HEK293 (cell line): ENCODE measurements around the gene ZBBX.

Experiments used
- CTCF ChIA-PET: fragments of 350-600 bp; formaldehyde crosslinking; extraction: SDS; loops from one replicate; lab custom pipeline; 2021; ENCODE audit warnings: antibody characterized with exemption; lab: Yijun Ruan, JAX
- POLR2A ChIA-PET: fragments of 300-600 bp; formaldehyde crosslinking; extraction: SDS; loops from one replicate; lab custom pipeline; 2020; ENCODE audit warnings: antibody characterized with exemption, inconsistent platforms; lab: Yijun Ruan, JAX
- H3K27ac ChIP-seq: fragments of 200-500 bp; sonication (Bioruptor generic); 2 replicates; pipeline ENCODE4 v1.5.1; 2014; ENCODE audit warnings: low read depth, low read length, control low read depth, inconsistent platforms; ENCODE audit errors: extremely low read depth
- H3K36me3 ChIP-seq, 2 experiments: fragments of 200-500 bp in 1 of 2; sonication (Bioruptor generic) in 1 of 2; 1 replicate in 1 of 2; 2 replicates in 1 of 2; pipeline ENCODE4 v1.5.1; 2014 to 2017; ENCODE audit warnings: inconsistent platforms in 2 of 2, low read length in 2 of 2; ENCODE audit not compliant: control insufficient read depth in 2 of 2, insufficient read depth in 1 of 2
- H3K4me1 ChIP-seq: fragments of 200-500 bp; sonication (Bioruptor generic); 2 replicates; pipeline ENCODE4 v1.5.1; 2014; ENCODE audit warnings: mild to moderate bottlenecking, low read length, inconsistent platforms; ENCODE audit not compliant: control insufficient read depth, insufficient read depth
- H3K4me3 ChIP-seq: 2 replicates; pipeline ENCODE4 v1.5.1; 2011; ENCODE audit warnings: low read depth, mild to moderate bottlenecking, control low read depth, low read length, moderate library complexity
- H3K9me3 ChIP-seq: fragments of 200-500 bp; sonication (Bioruptor generic); 2 replicates; pipeline ENCODE4 v1.5.1; 2014; ENCODE audit warnings: low read depth, low read length, inconsistent platforms; ENCODE audit not compliant: control insufficient read depth, insufficient read depth
- GLI4 ChIP-seq: fragments of 450-650 bp; formaldehyde crosslinking; IDR thresholded peaks from 2 replicates; pipeline ENCODE4 v1.5.1; 2016; ENCODE audit warnings: missing biosample characterization, missing genetic modification characterization
- GLIS2 ChIP-seq: fragments of 450-650 bp; formaldehyde crosslinking; IDR thresholded peaks from 2 replicates; pipeline ENCODE4 v1.5.1; 2016; ENCODE audit warnings: missing biosample characterization, missing genetic modification characterization
- HIC1 ChIP-seq: fragments of 450-650 bp; formaldehyde crosslinking; IDR thresholded peaks from 2 replicates; pipeline ENCODE4 v1.5.1; 2016; ENCODE audit warnings: missing biosample characterization, missing genetic modification characterization
- MEIS1 ChIP-seq: sonication (generic); formaldehyde crosslinking; IDR thresholded peaks from 2 replicates; pipeline ENCODE4 v1.8.1; 2022; ENCODE audit warnings: missing genetic modification reagents, mild to moderate bottlenecking, borderline replicate concordance
- PRDM10 ChIP-seq: fragments of 450-650 bp; formaldehyde crosslinking; IDR thresholded peaks from 2 replicates; pipeline ENCODE4 v1.5.1; 2016; ENCODE audit warnings: missing biosample characterization, missing genetic modification characterization
- PRDM6 ChIP-seq: fragments of 450-650 bp; formaldehyde crosslinking; IDR thresholded peaks from 2 replicates; pipeline ENCODE4 v1.5.1; 2017; ENCODE audit warnings: missing biosample characterization, missing genetic modification characterization
- SETDB1 ChIP-seq: IDR thresholded peaks from one replicate; pipeline ENCODE4 v1.6.1; 2017; ENCODE audit warnings: mild to moderate bottlenecking, low read length, moderate library complexity, mixed read lengths; ENCODE audit not compliant: insufficient read length
- ZBTB11 ChIP-seq: fragments of 450-650 bp; formaldehyde crosslinking; conservative IDR thresholded peaks from 2 replicates; pipeline ENCODE4 v1.5.1; 2016; ENCODE audit warnings: low read depth, missing biosample characterization, missing genetic modification characterization
- ZNF2 ChIP-seq: fragments of 450-650 bp; formaldehyde crosslinking; IDR thresholded peaks from 2 replicates; pipeline ENCODE4 v1.5.1; 2016; ENCODE audit warnings: missing biosample characterization, missing genetic modification characterization
- ZNF354C ChIP-seq: fragments of 450-650 bp; formaldehyde crosslinking; IDR thresholded peaks from 2 replicates; pipeline ENCODE4 v1.5.1; 2016; ENCODE audit warnings: missing biosample characterization, missing genetic modification characterization, low read depth, borderline replicate concordance
- ZNF362 ChIP-seq: fragments of 450-650 bp; formaldehyde crosslinking; IDR thresholded peaks from 2 replicates; pipeline ENCODE4 v1.5.1; 2016; ENCODE audit warnings: missing biosample characterization, missing genetic modification characterization
- ZNF416 ChIP-seq: fragments of 450-650 bp; formaldehyde crosslinking; IDR thresholded peaks from 2 replicates; pipeline ENCODE4 v1.5.1; 2016; ENCODE audit warnings: missing biosample characterization, missing genetic modification characterization
- ZNF555 ChIP-seq: fragments of 450-650 bp; formaldehyde crosslinking; conservative IDR thresholded peaks from 2 replicates; pipeline ENCODE4 v1.5.1; 2017; ENCODE audit warnings: missing biosample characterization, mild to moderate bottlenecking, missing genetic modification characterization, inconsistent platforms
- ZNF558 ChIP-seq: fragments of 450-650 bp; formaldehyde crosslinking; IDR thresholded peaks from 2 replicates; pipeline ENCODE4 v1.5.1; 2016; ENCODE audit warnings: missing biosample characterization, missing genetic modification characterization
- ZNF561 ChIP-seq: fragments of 450-650 bp; IDR thresholded peaks from 2 replicates; pipeline ENCODE4 v1.5.1; 2018; ENCODE audit warnings: missing biosample characterization, missing genetic modification characterization, borderline replicate concordance
- ZNF571 ChIP-seq: fragments of 450-650 bp; formaldehyde crosslinking; IDR thresholded peaks from 2 replicates; pipeline ENCODE4 v1.5.0; 2017; ENCODE audit warnings: missing biosample characterization, missing genetic modification characterization
- ZNF585B ChIP-seq: fragments of 450-650 bp; formaldehyde crosslinking; IDR thresholded peaks from 2 replicates; pipeline ENCODE4 v1.5.1; 2016; ENCODE audit warnings: missing biosample characterization, missing genetic modification characterization
- ZNF596 ChIP-seq: fragments of 450-650 bp; IDR thresholded peaks from 2 replicates; pipeline ENCODE4 v1.5.0; 2018; ENCODE audit warnings: missing biosample characterization, mild to moderate bottlenecking, missing genetic modification characterization, moderate library complexity
- ZNF621 ChIP-seq: fragments of 450-650 bp; formaldehyde crosslinking; IDR thresholded peaks from 2 replicates; pipeline ENCODE4 v1.5.1; 2017; ENCODE audit warnings: missing biosample characterization, missing genetic modification characterization
- ZNF623 ChIP-seq: fragments of 450-650 bp; formaldehyde crosslinking; IDR thresholded peaks from 2 replicates; pipeline ENCODE4 v1.5.1; 2016; ENCODE audit warnings: missing biosample characterization, missing genetic modification characterization
- ZNF624 ChIP-seq: fragments of 450-650 bp; formaldehyde crosslinking; IDR thresholded peaks from 2 replicates; pipeline ENCODE4 v1.5.1; 2017; ENCODE audit warnings: missing biosample characterization, missing genetic modification characterization
- ZNF629 ChIP-seq: fragments of 450-650 bp; formaldehyde crosslinking; IDR thresholded peaks from 2 replicates; pipeline ENCODE4 v1.5.1; 2017; ENCODE audit warnings: missing biosample characterization, missing genetic modification characterization
- ZNF670 ChIP-seq: fragments of 450-650 bp; formaldehyde crosslinking; IDR thresholded peaks from 2 replicates; pipeline ENCODE4 v1.5.1; 2016; ENCODE audit warnings: missing biosample characterization, missing genetic modification characterization, low read depth
- ZNF76 ChIP-seq: fragments of 450-650 bp; formaldehyde crosslinking; IDR thresholded peaks from 2 replicates; pipeline ENCODE4; 2016; ENCODE audit warnings: low read depth, missing biosample characterization, missing genetic modification characterization, borderline replicate concordance
- ZXDB ChIP-seq: fragments of 450-650 bp; formaldehyde crosslinking; IDR thresholded peaks from 2 replicates; pipeline ENCODE4 v1.5.1; 2016; ENCODE audit warnings: missing biosample characterization, missing genetic modification characterization

Gene ZBBX

GRCh38 chr3:167375478-167375877, 4.6 kb downstream of the ZBBX start:
- TF ChIP-seq ZNF623 (tag by site-specific recombination) (no peak), ZNF558 (tag by site-specific recombination) (no peak), ZNF561 (no peak), ZNF629 (tag by site-specific recombination) (no peak), ZNF621 (tag by site-specific recombination) (no peak), PRDM6 (tag by site-specific recombination) (no peak), ZXDB (tag by site-specific recombination) (no peak), SETDB1 (no peak), ZNF362 (tag by site-specific recombination) (no peak), ZNF76 (no peak), GLIS2 (tag by site-specific recombination) (no peak), PRDM10 (tag by site-specific recombination) (no peak), ZNF624 (tag by site-specific recombination) (no peak), ZNF555 (tag by site-specific recombination) (no peak), HIC1 (tag by site-specific recombination) (no peak)
- Histone ChIP-seq H3K27ac (no peak overlapping the region), H3K4me3 (no peak overlapping the region), H3K36me3 (no peaks in the 10 kb centered on the region), H3K4me1 (no peaks in the 10 kb centered on the region), H3K9me3 (no peaks in the 10 kb centered on the region)
- ChIA-PET CTCF (no interaction called here), POLR2A (no interaction called here)

- POLR2A ChIA-PET, result no interaction called here
- no peak overlapping the region for H3K27ac ChIP-seq
- CTCF ChIA-PET, result interaction anchor here (0.7 kb wide), 2 partner anchors 8 to 874 kb away, joined by 5 read pairs; partner anchors contain the start of gene ZBBX
- TF ChIP-seq ZNF571 (tag by site-specific recombination), result no peak
- TF ChIP-seq ZNF561, result no peak
- TF ChIP-seq ZBTB11 (tag by site-specific recombination), result no peak
- no peak for TF ChIP-seq ZNF670
- TF ChIP-seq MEIS1, result no peak
- TF ChIP-seq ZNF596 (tag by site-specific recombination), result no peak
- no peak for TF ChIP-seq ZNF585B (tag by site-specific recombination)
- TF ChIP-seq ZNF354C, result no peak
- no peak for TF ChIP-seq GLI4 (tag by site-specific recombination)
- no peak for TF ChIP-seq ZNF2
- TF ChIP-seq ZNF416, result no peak
- no peak for TF ChIP-seq ZNF555 (tag by site-specific recombination)
Observed at GRCh38 chr3:167372138-167372537, 8.0 kb downstream of the ZBBX start.

More at GRCh38 chr3:167372138-167372537, 8.0 kb downstream of the ZBBX start:
- Histone ChIP-seq H3K9me3 (no peaks in the 10 kb centered on the region), H3K36me3 (no peaks in the 10 kb centered on the region), H3K4me1 (no peaks in the 10 kb centered on the region), H3K4me3 (no peak overlapping the region)
